Right lobe of liver (tissue), 4 donors: Measurements from ENCODE around the gene PNPLA1.

Experiments used
- CTCF ChIP-seq, 4 donors: fragments of 200-600 bp in 3 of 4; fragments of 450-650 bp in 1 of 4; IDR thresholded peaks; one replicate each; pipeline versions ENCODE4 v1.5.1 to v1.8.0; 2016 to 2022; ENCODE audit warnings: antibody characterized with exemption in 4 of 4, mild to moderate bottlenecking in 2 of 4
- POLR2A ChIP-seq: fragments of 450-650 bp; IDR thresholded peaks from one replicate; pipeline ENCODE4 v1.6.1; 2017; ENCODE audit warnings: antibody characterized with exemption, mild to moderate bottlenecking
- donor health status: DM: no; HTN: no; CAD: no.
- donor health status: DM: no; HTN: no; CAD: no.
- donor health status: DM: no; HTN: yes; CAD: no.

GRCh38 chr6:36324715-36325114, 54.9 kb downstream of the PNPLA1 start:
- TF ChIP-seq CTCF (IDR thresholded peaks at IDR 0.05) (no peak), POLR2A (no peak)
